ENCODE data around the gene BRPF1.

DNA sequence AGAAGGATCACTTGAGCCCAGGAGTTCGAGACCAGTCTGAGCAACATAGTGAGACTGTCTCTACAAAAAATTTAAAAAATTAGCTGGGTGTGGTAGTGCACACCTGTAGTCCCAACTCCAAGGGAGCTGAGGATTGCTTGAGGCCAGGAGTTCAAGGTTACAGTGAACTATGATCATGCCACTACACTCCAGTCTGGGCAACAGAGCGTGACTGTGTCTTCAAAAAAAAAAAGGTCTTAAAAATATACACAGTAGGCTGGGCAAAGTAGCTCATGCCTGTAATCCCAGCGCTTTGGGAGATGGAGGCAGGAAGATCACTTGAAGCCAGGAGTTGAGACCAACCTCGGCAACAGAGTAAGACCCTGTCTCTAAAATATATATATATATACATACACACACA lies 49.4 kb downstream of the BRPF1 start:
- TF ChIP-seq POLR2A (IDR thresholded peaks at IDR 0.05), result no peak
- TF ChIP-seq, protein P1, sequence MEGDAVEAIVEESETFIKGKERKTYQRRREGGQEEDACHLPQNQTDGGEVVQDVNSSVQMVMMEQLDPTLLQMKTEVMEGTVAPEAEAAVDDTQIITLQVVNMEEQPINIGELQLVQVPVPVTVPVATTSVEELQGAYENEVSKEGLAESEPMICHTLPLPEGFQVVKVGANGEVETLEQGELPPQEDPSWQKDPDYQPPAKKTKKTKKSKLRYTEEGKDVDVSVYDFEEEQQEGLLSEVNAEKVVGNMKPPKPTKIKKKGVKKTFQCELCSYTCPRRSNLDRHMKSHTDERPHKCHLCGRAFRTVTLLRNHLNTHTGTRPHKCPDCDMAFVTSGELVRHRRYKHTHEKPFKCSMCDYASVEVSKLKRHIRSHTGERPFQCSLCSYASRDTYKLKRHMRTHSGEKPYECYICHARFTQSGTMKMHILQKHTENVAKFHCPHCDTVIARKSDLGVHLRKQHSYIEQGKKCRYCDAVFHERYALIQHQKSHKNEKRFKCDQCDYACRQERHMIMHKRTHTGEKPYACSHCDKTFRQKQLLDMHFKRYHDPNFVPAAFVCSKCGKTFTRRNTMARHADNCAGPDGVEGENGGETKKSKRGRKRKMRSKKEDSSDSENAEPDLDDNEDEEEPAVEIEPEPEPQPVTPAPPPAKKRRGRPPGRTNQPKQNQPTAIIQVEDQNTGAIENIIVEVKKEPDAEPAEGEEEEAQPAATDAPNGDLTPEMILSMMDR (IDR thresholded peaks at IDR 0.05), result no peak

Data from right lobe of liver (tissue), 4 donors.